Aorta (tissue), 5 donors: ENCODE measurements around the gene SIL1. TPM values are rescaled to one million over a fixed set of nuclear protein-coding genes. Genes with fewer than 3 reads are reported as not detected.

Experiments used
- ATAC-seq: fragments of 200-7000 bp; cut with Tn5 transposase; one replicate; pipeline ENCODE4 v1.9.1; 2022; ENCODE audit warnings: moderate library complexity; ENCODE audit not compliant: low FRiP score
- DNase-seq, 2 donors: peaks; one replicate each; pipeline ENCODE4 v3.0.0-alpha.2; 2020
- H3K27ac ChIP-seq, 2 donors: one replicate each; pipeline ENCODE4 v1.5.1; 2013; ENCODE audit warnings: low read length in 2 of 2, mild to moderate bottlenecking in 2 of 2, moderate library complexity in 2 of 2, control low read depth in 1 of 2, inconsistent platforms in 1 of 2, low read depth in 1 of 2
- H3K27me3 ChIP-seq, 2 donors: one replicate each; pipeline ENCODE4 v1.6.1; 2013; ENCODE audit warnings: control low read depth in 1 of 2, low read length in 1 of 2, mild to moderate bottlenecking in 1 of 2, moderate library complexity in 1 of 2; ENCODE audit not compliant: insufficient read depth in 2 of 2, control insufficient read depth in 1 of 2
- H3K36me3 ChIP-seq, 2 donors: one replicate each; pipeline ENCODE4 v1.6.1; 2013; ENCODE audit warnings: control low read depth in 1 of 2, low read length in 1 of 2, mild to moderate bottlenecking in 1 of 2; ENCODE audit not compliant: insufficient read depth in 2 of 2, control insufficient read depth in 1 of 2
- H3K4me1 ChIP-seq, 2 donors: one replicate each; pipeline ENCODE4 v1.6.1; 2013; ENCODE audit warnings: low read length in 2 of 2, control low read depth in 1 of 2, mild to moderate bottlenecking in 1 of 2, moderate library complexity in 1 of 2; ENCODE audit not compliant: insufficient read depth in 2 of 2, control insufficient read depth in 1 of 2
- H3K4me3 ChIP-seq, 2 donors: one replicate each; pipeline ENCODE4 v1.5.1; 2013; ENCODE audit warnings: low read length in 2 of 2, control low read depth in 1 of 2, mild to moderate bottlenecking in 1 of 2
- H3K9me3 ChIP-seq: one replicate; pipeline ENCODE4 v1.6.1; 2013; ENCODE audit warnings: mild to moderate bottlenecking, low read length; ENCODE audit not compliant: control insufficient read depth
- WGBS, 2 donors: extraction: QIAGEN DNeasy Blood & Tissue Kit; methylation state at CpG; one replicate each; pipeline ENCODE4 v1.1.7; 2013; 5-methylcytosine and 5-hydroxymethylcytosine counted together
- intact Hi-C, 2 donors: fragments of 100-400 bp; cut with DNase I; formaldehyde crosslinking; loops; one replicate each; pipeline versions ENCODE4 v1.14.2 to v1.15.0; 2022
- polyA plus RNA-seq, 2 donors: library from polyadenylated mRNA; stranded (reverse); fragments of 200-250 nt; gene quantifications; one replicate each; pipeline ENCODE4 v1.2.3, GENCODE V29; 2013
- total RNA-seq, 2 donors: library from RNA; stranded (reverse); fragmentation: NEBNext Ultra II Directional; extraction: Animal tissue kit (Norgen Biotek cat#: 25700); gene quantifications; one replicate each; pipeline ENCODE4 v1.2.1, GENCODE V29; 2021
- donor health status: healthy with polysubstance abuse.
- donor health status: Bipolar disorder and iron deficiency.
- donor health status: DM: no; HTN: no; CAD: no.
- donor health status: DM: no; HTN: no; CAD: no.
- donor health status: DM: yes; HTN: yes; CAD: no.

Gene SIL1
- total and polyA plus RNA-seq, 4 donors, result 19.4 to 58.9 (median 49.2) TPM

DNA sequence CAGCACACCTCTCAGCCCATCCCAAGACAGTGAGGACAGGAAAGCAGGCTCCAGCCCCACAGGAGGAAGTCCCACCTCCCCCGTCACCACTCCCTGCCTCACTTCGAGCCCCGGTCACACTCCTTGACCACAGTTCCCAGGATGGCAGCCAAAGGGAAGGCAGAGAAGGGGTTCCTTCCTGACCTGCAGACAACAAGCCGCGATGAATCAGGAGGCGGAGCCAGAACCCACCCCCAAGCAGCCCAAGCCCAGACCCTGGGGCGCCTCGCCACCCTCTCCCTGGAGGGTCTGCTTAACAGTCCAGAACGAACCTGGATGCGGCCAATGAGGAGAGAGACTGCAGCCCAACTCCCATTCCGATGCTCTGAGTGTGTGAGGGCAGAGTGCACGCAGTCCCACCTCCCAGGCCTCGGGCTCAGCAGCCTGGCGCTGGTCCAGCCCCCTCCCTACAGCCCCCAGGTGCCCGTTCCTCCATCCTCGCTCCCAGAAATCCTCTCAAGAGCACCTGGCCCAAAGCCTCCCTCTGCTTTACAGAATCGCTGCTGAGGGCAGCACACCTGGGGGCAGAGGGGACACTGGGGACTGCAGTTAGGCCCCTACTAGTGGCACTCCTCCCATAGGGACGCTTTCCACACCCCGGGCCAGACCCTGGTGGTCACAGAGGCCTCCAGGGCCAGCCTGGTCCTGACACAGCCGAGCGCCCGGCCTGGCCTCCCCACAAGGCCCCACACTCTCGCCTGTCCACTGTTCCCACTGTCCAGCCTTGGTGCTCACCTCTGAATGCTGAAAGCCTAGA is 253.4 kb downstream of the SIL1 start:
- Histone ChIP-seq H3K27me3 (no peaks in the 10 kb centered on the region), H3K9me3 (no peaks in the 10 kb centered on the region), H3K4me3 (no peak overlapping the region), H3K36me3 (peaks cover 0 to 6% of the 10 kb centered on the region in 2 donors), H3K4me1 (no peaks in the 10 kb centered on the region), H3K27ac (no peak overlapping the region)
- intact Hi-C loops, result no loop called here
- DNase-seq (peak in 1 of 2 donors; percentile 12), ATAC-seq (no peak)
- 86 to 89% methylated on average over 23 of the region's 23 CpGs for WGBS, 2 donors

GRCh38 chr5:138943599-138944173 is 254.5 kb downstream of the SIL1 start:
- H3K9me3 ChIP-seq, result no peaks in the 10 kb centered on the region
- no peak overlapping the region for H3K4me3 ChIP-seq
- ATAC-seq (no peak), DNase-seq (no peak)
- peaks cover 0 to 6% of the 10 kb centered on the region in 2 donors for H3K36me3 ChIP-seq
- no peak overlapping the region for H3K27ac ChIP-seq
- H3K4me1 ChIP-seq, result no peaks in the 10 kb centered on the region
- intact Hi-C loops, result no loop called here
- H3K27me3 ChIP-seq, result no peaks in the 10 kb centered on the region
- 94 to 95% methylated on average over 6 of the region's 6 CpGs for WGBS, 2 donors

DNA sequence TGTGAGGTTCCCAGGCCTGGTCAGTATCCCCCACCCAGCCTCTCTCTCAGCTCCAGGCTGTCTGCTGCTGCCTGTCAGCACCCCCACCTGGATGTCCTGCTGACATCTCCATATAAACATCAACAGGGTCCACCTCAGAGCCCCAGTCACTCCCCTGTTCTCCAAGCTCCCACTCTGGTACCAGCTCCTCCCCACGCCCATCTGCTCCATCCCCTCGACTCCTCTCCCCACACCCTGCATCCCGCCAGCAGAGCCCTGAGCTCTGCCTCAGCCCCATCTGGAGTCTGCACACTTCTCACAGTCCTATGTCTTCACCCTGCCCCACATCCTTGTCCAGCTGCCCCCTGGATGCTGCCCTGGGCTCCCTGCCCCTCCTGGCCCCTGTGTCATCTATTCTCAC is 255.3 kb downstream of the SIL1 start:
- H3K27me3 ChIP-seq, result no peaks in the 10 kb centered on the region
- H3K4me1 ChIP-seq, result no peaks in the 10 kb centered on the region
- DNase-seq, result no peak
- H3K36me3 ChIP-seq, result peaks cover 0 to 6% of the 10 kb centered on the region in 2 donors
- no peaks in the 10 kb centered on the region for H3K9me3 ChIP-seq
- H3K4me3 ChIP-seq, result no peak overlapping the region
- no peak overlapping the region for H3K27ac ChIP-seq
- no peak for ATAC-seq
- WGBS, 2 donors, result 85 to 87% methylated on average over 3 of the region's 3 CpGs
- intact Hi-C loops, result no loop called here

DNA sequence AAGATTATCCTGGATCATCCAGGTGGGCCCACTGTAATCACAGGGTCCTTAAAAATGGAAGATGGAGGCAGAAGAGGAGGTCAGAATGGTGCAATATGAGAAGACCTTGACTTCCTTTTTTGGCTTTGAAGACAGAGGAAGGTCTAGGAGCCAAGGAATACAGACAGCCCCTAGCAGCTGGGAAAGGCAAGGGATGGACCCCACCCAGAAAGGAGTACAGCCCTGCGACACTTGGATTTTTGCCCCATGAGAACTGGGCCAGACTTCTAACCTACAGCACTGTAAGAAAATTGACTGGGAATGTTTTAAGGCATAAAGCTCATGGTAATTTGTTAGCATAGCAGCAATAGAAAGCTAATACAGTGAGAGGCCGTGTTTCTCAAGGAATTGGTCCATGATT is 256.1 kb downstream of the SIL1 start:
- no peak for ATAC-seq

DNA sequence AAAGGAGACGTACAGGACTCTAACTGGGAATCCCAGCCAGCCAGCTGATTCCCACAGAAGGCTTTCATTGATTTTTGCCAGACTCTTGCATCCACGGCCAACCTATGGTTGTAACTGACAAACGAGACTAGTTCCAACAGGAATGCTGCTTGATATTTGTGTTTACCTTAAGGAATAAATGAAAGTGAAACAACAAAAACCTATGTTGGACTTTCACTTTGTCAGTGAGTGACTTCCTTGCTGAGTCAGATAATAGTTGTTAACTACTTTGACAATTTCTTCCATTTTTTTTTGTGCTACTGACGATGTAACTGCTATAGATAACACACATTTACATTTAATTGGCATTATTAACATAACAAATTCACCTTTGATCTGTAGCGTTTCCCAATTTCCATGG is 259.6 kb downstream of the SIL1 start:
- Histone ChIP-seq H3K36me3 (no peaks in the 10 kb centered on the region), H3K27ac (no peak overlapping the region), H3K4me3 (no peak overlapping the region), H3K4me1 (no peaks in the 10 kb centered on the region), H3K27me3 (no peaks in the 10 kb centered on the region), H3K9me3 (no peaks in the 10 kb centered on the region)
- ATAC-seq (no peak), DNase-seq (no peak)
- intact Hi-C loops, result no loop called here
- WGBS, 2 donors, result 85% methylated on average over 5 of the region's 5 CpGs

More for the DNA sequence above, 256.1 kb downstream of the SIL1 start:
- 39 to 46% methylated on average over 2 of the region's 2 CpGs for WGBS, 2 donors
- Histone ChIP-seq H3K27me3 (no peaks in the 10 kb centered on the region), H3K36me3 (peaks cover 0 to 3% of the 10 kb centered on the region in 2 donors), H3K27ac (no peak overlapping the region), H3K4me3 (no peak overlapping the region), H3K9me3 (no peaks in the 10 kb centered on the region), H3K4me1 (no peaks in the 10 kb centered on the region)
- intact Hi-C loops, result no loop called here
- no peak for DNase-seq

DNA sequence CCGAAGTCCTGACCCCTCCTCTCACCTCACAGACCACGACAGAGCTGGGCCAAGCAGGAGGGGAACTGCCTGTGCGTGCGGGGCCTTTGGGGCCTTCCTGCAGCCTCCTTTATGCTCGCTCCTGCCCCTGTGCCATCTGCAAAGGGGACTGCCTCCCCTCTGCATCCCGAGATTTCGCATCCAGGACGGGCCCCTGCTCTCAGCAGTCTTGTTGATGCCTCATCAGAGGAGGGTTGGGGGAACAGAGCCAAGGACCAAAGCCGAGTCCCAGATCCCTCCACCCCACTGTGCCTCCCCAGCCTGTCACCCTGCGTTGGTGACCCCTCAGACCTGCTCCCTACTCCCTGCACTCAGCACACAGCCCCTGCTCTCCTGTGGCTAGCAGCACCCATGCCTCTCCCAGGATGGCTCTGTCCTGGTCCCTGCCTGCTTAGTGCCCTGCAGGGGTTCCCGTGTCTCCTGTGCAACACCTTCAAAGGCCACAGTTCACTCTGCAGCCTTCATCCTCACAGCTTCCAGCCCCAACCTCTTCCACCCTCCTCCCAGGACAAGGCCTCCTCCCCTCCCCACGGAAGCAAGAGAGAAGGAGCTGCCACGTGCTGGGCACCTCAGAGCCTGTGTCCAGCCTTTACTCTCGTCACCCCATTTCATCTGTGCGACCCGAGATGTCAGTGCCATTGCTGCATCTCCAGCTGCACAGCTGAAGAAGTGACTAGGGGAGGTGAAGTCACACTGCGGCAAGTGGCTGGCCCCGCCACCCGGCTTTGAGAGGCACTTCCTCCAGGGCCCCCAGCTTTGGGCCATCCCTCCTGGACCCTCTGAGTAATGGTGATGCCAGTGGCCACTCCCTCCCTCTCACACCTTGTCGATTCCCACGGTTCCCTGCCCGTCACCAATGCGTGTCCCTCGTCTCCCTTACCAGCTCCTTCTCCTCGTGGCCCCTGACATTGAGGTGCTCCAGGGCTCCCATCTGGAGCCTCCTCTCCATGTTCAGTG is 260.5 kb downstream of the SIL1 start:
- no peak overlapping the region for H3K27ac ChIP-seq
- 82 to 86% methylated on average over 25 of the region's 25 CpGs for WGBS, 2 donors
- intact Hi-C loops, result no loop called here
- DNase-seq, result no peak
- H3K9me3 ChIP-seq, result no peaks in the 10 kb centered on the region
- no peaks in the 10 kb centered on the region for H3K27me3 ChIP-seq
- H3K36me3 ChIP-seq, result peaks cover 0 to 2% of the 10 kb centered on the region in 2 donors
- no peak overlapping the region for H3K4me3 ChIP-seq
- no peak for ATAC-seq
- no peaks in the 10 kb centered on the region for H3K4me1 ChIP-seq

DNA sequence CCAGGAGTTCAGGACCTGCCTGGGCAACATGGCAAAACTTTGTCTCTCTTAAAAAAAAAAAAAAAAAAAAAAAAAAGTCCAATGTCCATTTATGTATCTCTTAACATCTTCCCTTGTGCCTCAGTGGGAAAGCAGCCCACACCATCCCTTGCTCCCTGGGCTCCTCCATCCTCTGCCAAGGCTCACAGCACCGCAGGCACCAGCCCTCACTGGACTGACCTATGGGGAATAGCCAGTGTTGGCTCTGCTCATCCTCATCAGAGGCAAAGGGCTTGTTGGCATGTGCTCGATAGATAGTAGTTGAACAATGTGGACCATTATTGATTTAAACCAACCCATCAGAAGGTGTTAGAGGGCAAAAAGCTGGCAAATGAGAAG is 261.2 kb downstream of the SIL1 start:
- 73 to 83% methylated on average over 2 of the region's 2 CpGs for WGBS, 2 donors
- Histone ChIP-seq H3K27ac (no peak overlapping the region), H3K4me3 (no peak overlapping the region), H3K9me3 (no peaks in the 10 kb centered on the region), H3K4me1 (no peaks in the 10 kb centered on the region), H3K36me3 (peaks cover 0 to 4% of the 10 kb centered on the region in 2 donors), H3K27me3 (no peaks in the 10 kb centered on the region)
- intact Hi-C loops, result no loop called here
- no peak for ATAC-seq
- no peak for DNase-seq

DNA sequence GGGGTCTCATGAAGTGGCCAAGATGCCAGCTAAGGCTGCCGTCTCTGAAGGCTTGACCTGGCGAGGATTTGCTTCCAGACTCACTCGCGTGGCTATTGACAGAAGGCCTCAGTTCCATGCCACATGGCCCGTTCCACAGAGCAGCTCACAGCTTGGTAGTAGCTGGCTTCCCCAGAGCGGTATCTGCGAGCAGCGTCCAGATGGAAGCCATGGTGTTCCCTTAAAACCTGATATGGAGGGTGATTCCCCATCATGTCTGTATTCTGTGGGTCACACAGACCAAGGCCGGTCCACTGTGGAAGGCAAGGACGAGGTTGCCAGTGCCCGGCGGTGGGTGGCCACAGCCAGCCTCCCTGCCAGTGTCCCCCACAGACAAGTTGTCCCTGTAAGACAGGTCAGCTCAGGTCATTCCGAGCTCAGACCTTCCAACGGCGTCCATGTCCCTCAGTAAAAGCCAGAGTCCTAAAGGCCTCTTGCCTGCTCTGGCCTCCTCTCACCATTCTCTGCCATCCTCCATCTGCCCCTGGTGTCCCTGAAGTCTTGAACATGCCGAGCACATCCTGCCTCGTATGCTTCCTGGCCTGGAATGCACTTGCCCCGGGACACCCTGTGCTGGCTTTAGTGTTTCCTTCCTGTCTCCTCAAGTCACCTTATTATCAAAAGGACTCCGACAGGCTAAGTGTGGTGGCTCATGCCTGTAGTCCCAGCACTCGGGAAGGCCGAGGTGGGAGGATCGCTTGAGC is 261.8 kb downstream of the SIL1 start:
- intact Hi-C loops, result no loop called here
- Histone ChIP-seq H3K27ac (no peak overlapping the region), H3K36me3 (peaks cover 0 to 8% of the 10 kb centered on the region in 2 donors), H3K9me3 (no peaks in the 10 kb centered on the region), H3K4me3 (no peak overlapping the region), H3K27me3 (no peaks in the 10 kb centered on the region), H3K4me1 (no peaks in the 10 kb centered on the region)
- WGBS, 2 donors, result 76 to 78% methylated on average over 22 of the region's 22 CpGs
- DNase-seq (no peak), ATAC-seq (peak; percentile 3)
